Muscle of leg (tissue), 11 donors: ENCODE data around the gene GPER1. TPM values are rescaled to one million over a fixed set of nuclear protein-coding genes. Genes with fewer than 3 reads are reported as not detected.
"Not testable (repeated sequence)": the region's sequence is repeated elsewhere in the genome, so short reads cannot be mapped to it uniquely, and the experiment has no call there.

Experiments used
- DNase-seq: peaks from one replicate; pipeline ENCODE4 v3.0.0; 2013
- H3K27ac ChIP-seq: one replicate; pipeline ENCODE4 v1.5.1; 2013; ENCODE audit warnings: mild to moderate bottlenecking, low read length, control low read depth
- H3K27me3 ChIP-seq: one replicate; pipeline ENCODE4 v1.6.1; 2013; ENCODE audit warnings: low read length; ENCODE audit not compliant: control insufficient read depth, insufficient read depth
- H3K36me3 ChIP-seq: one replicate; pipeline ENCODE4 v1.6.1; 2013; ENCODE audit warnings: low read length; ENCODE audit not compliant: control insufficient read depth, insufficient read depth
- H3K4me1 ChIP-seq: one replicate; pipeline ENCODE4 v1.6.1; 2013; ENCODE audit warnings: low read length; ENCODE audit not compliant: control insufficient read depth, insufficient read depth
- H3K4me3 ChIP-seq: one replicate; pipeline ENCODE4 v1.5.1; 2013; ENCODE audit warnings: low read length, control low read depth
- H3K9me3 ChIP-seq: replicated peaks from 2 replicates; pipeline ENCODE4 v1.6.1; 2013; ENCODE audit warnings: low read depth, low read length; ENCODE audit not compliant: control insufficient read depth
- WGBS: methylation state at CpG from one replicate; pipeline ENCODE4 v1.1.5; 2013; ENCODE audit warnings: missing lambda C conversion rate; ENCODE audit not compliant: insufficient coverage; 5-methylcytosine and 5-hydroxymethylcytosine counted together
- polyA plus RNA-seq, 8 donors: library from polyadenylated mRNA; unstranded; fragments of 120-200 nt; gene quantifications; one replicate each; pipeline versions ENCODE4 v1.2.1 to v1.2.3, GENCODE V29; 2013; ENCODE audit warnings: inconsistent platforms in 1 of 8, low replicate concordance in 1 of 8; ENCODE audit not compliant: insufficient read length in 8 of 8, insufficient read depth in 1 of 8
- total RNA-seq: library from RNA; stranded (reverse); fragments of 120-200 nt; gene quantifications from one replicate; pipeline ENCODE4 v1.2.4, GENCODE V29; 2013

GPER1 gene
- total and polyA plus RNA-seq, 9 donors = 9.6 to 17.7 (median 11.6) TPM

- 92% methylated on average over 2 of the region's 4 CpGs for WGBS
Measured at GRCh38 chr7:1140476-1141104, 52.7 kb downstream of the GPER1 start.

GRCh38 chr7:1141651-1142050, 53.7 kb downstream of the GPER1 start:
- 83% methylated on average over 4 of the region's 6 CpGs for WGBS
- Histone ChIP-seq H3K4me1 (peaks cover 16% of the 10 kb centered on the region), H3K36me3 (no peaks in the 10 kb centered on the region), H3K27ac (no peak overlapping the region), H3K9me3 (no peaks in the 10 kb centered on the region), H3K27me3 (no peaks in the 10 kb centered on the region), H3K4me3 (no peak overlapping the region)
- no peak for DNase-seq

More at GRCh38 chr7:1140476-1141104, 52.7 kb downstream of the GPER1 start:
- H3K4me1 ChIP-seq = peaks cover 17% of the 10 kb centered on the region
- no peaks in the 10 kb centered on the region for H3K9me3 ChIP-seq
- H3K36me3 ChIP-seq = no peaks in the 10 kb centered on the region
- DNase-seq = no peak
- no peaks in the 10 kb centered on the region for H3K27me3 ChIP-seq
- H3K27ac ChIP-seq = no peak overlapping the region
- no peak overlapping the region for H3K4me3 ChIP-seq

GRCh38 chr7:1142051-1142635, 54.2 kb downstream of the GPER1 start:
- no peak for DNase-seq

GRCh38 chr7:1143031-1143430, 55.1 kb downstream of the GPER1 start:
- WGBS = no CpG with 5 or more reads among the region's 5 CpGs
- not testable (repeated sequence) for H3K9me3 ChIP-seq

More at GRCh38 chr7:1142051-1142635, 54.2 kb downstream of the GPER1 start:
- H3K27ac ChIP-seq = no peak overlapping the region
- 49% methylated on average over 13 of the region's 14 CpGs for WGBS
- H3K4me1 ChIP-seq = peaks cover 11% of the 10 kb centered on the region
- H3K27me3 ChIP-seq = no peaks in the 10 kb centered on the region
- no peaks in the 10 kb centered on the region for H3K9me3 ChIP-seq
- no peaks in the 10 kb centered on the region for H3K36me3 ChIP-seq
- no peak overlapping the region for H3K4me3 ChIP-seq

More at GRCh38 chr7:1143031-1143430, 55.1 kb downstream of the GPER1 start:
- H3K4me1 ChIP-seq, H3K27me3 ChIP-seq, H3K36me3 ChIP-seq, DNase-seq, H3K4me3 ChIP-seq, H3K27ac ChIP-seq: not testable (repeated sequence)

Other genes starting within 250 kb of the GPER1 start
- gene GET4, start 211.6 kb upstream of the GPER1 start, total RNA-seq = 26.6 TPM
- gene GET4, start 211.6 kb upstream of the GPER1 start, polyA plus RNA-seq = 10 to 100 TPM; 31.9 to 50.2 (median 42.3) TPM
- gene ADAP1, start 133.4 kb upstream of the GPER1 start, total RNA-seq = 2.0 TPM
- gene ADAP1, start 133.4 kb upstream of the GPER1 start, polyA plus RNA-seq = 1 to 10 TPM; 2.2 to 6.1 (median 3.3) TPM
- gene COX19, start 112.6 kb upstream of the GPER1 start, total RNA-seq = 10.3 TPM
- gene COX19, start 112.6 kb upstream of the GPER1 start, polyA plus RNA-seq = 10 to 100 TPM in 5 of 8 donors, 1 to 10 TPM in 3; 8.9 to 12.4 (median 10.7) TPM
- 0.62 TPM for gene CYP2W1, start 104.9 kb upstream of the GPER1 start, total RNA-seq
- gene CYP2W1, start 104.9 kb upstream of the GPER1 start, polyA plus RNA-seq = 10 to 100 TPM in 2 of 8 donors, 1 to 10 TPM in 2, under 1 TPM in 4; 0.69 to 26.3 (median 1.0) TPM
- 2.7 TPM for gene GPR146, start 43.6 kb upstream of the GPER1 start, total RNA-seq
- 1 to 10 TPM; 2.3 to 4.8 (median 3.4) TPM for gene GPR146, start 43.6 kb upstream of the GPER1 start, polyA plus RNA-seq
- gene ZFAND2A, start 72.1 kb downstream of the GPER1 start, total RNA-seq = 16.3 TPM
- gene ZFAND2A, start 72.1 kb downstream of the GPER1 start, polyA plus RNA-seq = 10 to 100 TPM; 13.0 to 19.2 (median 15.7) TPM
- gene UNCX, start 144.8 kb downstream of the GPER1 start, total RNA-seq = not detected
- not detected for gene UNCX, start 144.8 kb downstream of the GPER1 start, polyA plus RNA-seq